Fibroblast of lung (primary cell): Measurements from ENCODE around the gene PPP1R1A. TPM values are rescaled to one million over a fixed set of nuclear protein-coding genes. Genes with fewer than 3 reads are reported as not detected.

ENCODE experiments used
- DNase-seq, 2 donors: peaks; one replicate each; pipeline versions ENCODE4 v3.0.0 to v3.0.0-alpha.2; 2010; ENCODE audit warnings: low read depth in 2 of 2
- H2AFZ ChIP-seq: 2 replicates; pipeline ENCODE4 v1.5.1; 2012; ENCODE audit warnings: low read length, control low read depth, inconsistent platforms
- H3K27ac ChIP-seq: 2 replicates; pipeline ENCODE4 v1.5.1; 2011; ENCODE audit warnings: low read length, control low read depth; ENCODE audit not compliant: insufficient read depth
- H3K27me3 ChIP-seq: 2 replicates; pipeline ENCODE4 v1.5.1; 2011; ENCODE audit warnings: mild to moderate bottlenecking, low read length; ENCODE audit not compliant: control insufficient read depth, insufficient read depth
- H3K36me3 ChIP-seq: 2 replicates; pipeline ENCODE4 v1.5.1; 2011; ENCODE audit warnings: low read length; ENCODE audit not compliant: control insufficient read depth, insufficient read depth
- H3K4me1 ChIP-seq: 2 replicates; pipeline ENCODE4 v1.5.1; 2011; ENCODE audit warnings: low read length; ENCODE audit not compliant: control insufficient read depth, insufficient read depth; ENCODE audit errors: extremely low read depth
- H3K4me2 ChIP-seq: 2 replicates; pipeline ENCODE4 v1.5.1; 2011; ENCODE audit warnings: low read length, control low read depth; ENCODE audit not compliant: insufficient read depth; ENCODE audit errors: extremely low read depth
- H3K4me3 ChIP-seq, 4 experiments: fragments of 200-600 bp in 1 of 4; sonication (generic) in 1 of 4; replicated peaks in 1 of 4; 2 replicates each; pipeline ENCODE4 v1.5.1; 2011 to 2016; ENCODE audit warnings: low read length in 4 of 4, low read depth in 3 of 4, mild to moderate bottlenecking in 3 of 4, control low read depth in 2 of 4, inconsistent platforms in 1 of 4, mixed read lengths in 1 of 4; ENCODE audit not compliant: insufficient read depth in 1 of 4; ENCODE audit errors: control extremely low read depth in 1 of 4
- H3K79me2 ChIP-seq: 2 replicates; pipeline ENCODE4 v1.5.1; 2012; ENCODE audit warnings: mild to moderate bottlenecking, low read length, inconsistent platforms; ENCODE audit not compliant: control insufficient read depth, insufficient read depth
- H3K9ac ChIP-seq: 2 replicates; pipeline ENCODE4 v1.5.1; 2011; ENCODE audit warnings: mild to moderate bottlenecking, low read length, control low read depth; ENCODE audit not compliant: insufficient read depth
- H3K9me3 ChIP-seq: 2 replicates; pipeline ENCODE4 v1.5.1; 2012; ENCODE audit warnings: low read depth, low read length; ENCODE audit not compliant: control insufficient read depth, insufficient read depth
- H4K20me1 ChIP-seq: 2 replicates; pipeline ENCODE4 v1.5.1; 2011; ENCODE audit warnings: low read length; ENCODE audit not compliant: control insufficient read depth, insufficient read depth; ENCODE audit errors: extremely low read depth
- EZH2 ChIP-seq: IDR thresholded peaks from 2 replicates; pipeline ENCODE4 v1.5.1; 2012; ENCODE audit warnings: low read length, control low read depth, mild to moderate bottlenecking; ENCODE audit errors: missing control alignments
- polyA plus RNA-seq, 2 donors: library from polyadenylated mRNA; depleted of rRNA in 1 of 2; stranded (reverse) in 1 of 2; unstranded in 1 of 2; fragments of >200 nt; gene quantifications; 2 replicates each; pipeline ENCODE4 v1.2.1, GENCODE V29; 2011 to 2012; ENCODE audit warnings: missing spikeins in 1 of 2
- total RNA-seq: library from RNA; depleted of rRNA; stranded (reverse); fragments of >200 nt; gene quantifications from 2 replicates; pipeline ENCODE4 v1.2.1, GENCODE V29; 2014
- TF ChIP-seq, protein P1 (sequence below), 2 donors: IDR thresholded peaks in 1 of 2; conservative IDR thresholded peaks in 1 of 2; 1 replicate in 1 of 2; 2 replicates in 1 of 2; pipeline ENCODE4 v1.5.1; 2011 to 2012; ENCODE audit warnings: low read length in 2 of 2, control low read depth in 1 of 2, inconsistent platforms in 1 of 2, low read depth in 1 of 2, mild to moderate bottlenecking in 1 of 2

Gene PPP1R1A
- total and polyA plus RNA-seq, 2 donors (not counting 1 experiment from before 2014, with no cell fraction given): not detected

DNA sequence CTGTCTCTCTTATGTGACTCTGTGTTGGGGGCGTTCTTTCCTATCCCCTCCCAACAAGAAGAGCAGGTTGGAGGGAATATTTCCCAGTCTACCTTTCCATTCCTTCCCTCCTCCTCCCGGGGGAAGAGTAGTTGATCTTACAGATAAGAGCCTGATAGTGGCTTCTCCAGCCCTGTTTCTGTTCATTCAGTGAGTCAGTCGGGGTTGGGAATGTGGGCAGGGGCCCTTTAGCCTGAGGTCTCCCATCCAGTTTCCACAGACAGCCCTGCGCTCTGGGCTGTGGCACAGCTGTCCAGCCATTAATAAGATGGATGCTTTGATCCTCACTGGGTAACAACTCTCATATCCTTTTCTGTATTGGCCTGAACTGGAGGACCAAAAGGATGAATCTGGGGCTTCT, 18.1 kb upstream of the PPP1R1A start:
- Histone ChIP-seq H3K27me3 (peaks cover 3% of the 10 kb centered on the region), H3K4me1 (no peaks in the 10 kb centered on the region), H3K27ac (no peak overlapping the region), H3K36me3 (no peaks in the 10 kb centered on the region), H3K4me2 (no peak overlapping the region), H2AFZ (no peak overlapping the region), H3K9me3 (no peaks in the 10 kb centered on the region), H4K20me1 (no peaks in the 10 kb centered on the region), H3K4me3 (no peak overlapping the region), H3K9ac (no peak overlapping the region), H3K79me2 (no peaks in the 10 kb centered on the region)
- TF ChIP-seq, protein P1, sequence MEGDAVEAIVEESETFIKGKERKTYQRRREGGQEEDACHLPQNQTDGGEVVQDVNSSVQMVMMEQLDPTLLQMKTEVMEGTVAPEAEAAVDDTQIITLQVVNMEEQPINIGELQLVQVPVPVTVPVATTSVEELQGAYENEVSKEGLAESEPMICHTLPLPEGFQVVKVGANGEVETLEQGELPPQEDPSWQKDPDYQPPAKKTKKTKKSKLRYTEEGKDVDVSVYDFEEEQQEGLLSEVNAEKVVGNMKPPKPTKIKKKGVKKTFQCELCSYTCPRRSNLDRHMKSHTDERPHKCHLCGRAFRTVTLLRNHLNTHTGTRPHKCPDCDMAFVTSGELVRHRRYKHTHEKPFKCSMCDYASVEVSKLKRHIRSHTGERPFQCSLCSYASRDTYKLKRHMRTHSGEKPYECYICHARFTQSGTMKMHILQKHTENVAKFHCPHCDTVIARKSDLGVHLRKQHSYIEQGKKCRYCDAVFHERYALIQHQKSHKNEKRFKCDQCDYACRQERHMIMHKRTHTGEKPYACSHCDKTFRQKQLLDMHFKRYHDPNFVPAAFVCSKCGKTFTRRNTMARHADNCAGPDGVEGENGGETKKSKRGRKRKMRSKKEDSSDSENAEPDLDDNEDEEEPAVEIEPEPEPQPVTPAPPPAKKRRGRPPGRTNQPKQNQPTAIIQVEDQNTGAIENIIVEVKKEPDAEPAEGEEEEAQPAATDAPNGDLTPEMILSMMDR (conservative IDR thresholded peaks at IDR 0.05 in 1 of 2, IDR thresholded peaks at IDR 0.05 in 1 of 2; ENCODE audit: low read depth in 1 of 2, low read length in 2 of 2): no peak
- no peak for TF ChIP-seq EZH2
- DNase-seq: no peak

DNA sequence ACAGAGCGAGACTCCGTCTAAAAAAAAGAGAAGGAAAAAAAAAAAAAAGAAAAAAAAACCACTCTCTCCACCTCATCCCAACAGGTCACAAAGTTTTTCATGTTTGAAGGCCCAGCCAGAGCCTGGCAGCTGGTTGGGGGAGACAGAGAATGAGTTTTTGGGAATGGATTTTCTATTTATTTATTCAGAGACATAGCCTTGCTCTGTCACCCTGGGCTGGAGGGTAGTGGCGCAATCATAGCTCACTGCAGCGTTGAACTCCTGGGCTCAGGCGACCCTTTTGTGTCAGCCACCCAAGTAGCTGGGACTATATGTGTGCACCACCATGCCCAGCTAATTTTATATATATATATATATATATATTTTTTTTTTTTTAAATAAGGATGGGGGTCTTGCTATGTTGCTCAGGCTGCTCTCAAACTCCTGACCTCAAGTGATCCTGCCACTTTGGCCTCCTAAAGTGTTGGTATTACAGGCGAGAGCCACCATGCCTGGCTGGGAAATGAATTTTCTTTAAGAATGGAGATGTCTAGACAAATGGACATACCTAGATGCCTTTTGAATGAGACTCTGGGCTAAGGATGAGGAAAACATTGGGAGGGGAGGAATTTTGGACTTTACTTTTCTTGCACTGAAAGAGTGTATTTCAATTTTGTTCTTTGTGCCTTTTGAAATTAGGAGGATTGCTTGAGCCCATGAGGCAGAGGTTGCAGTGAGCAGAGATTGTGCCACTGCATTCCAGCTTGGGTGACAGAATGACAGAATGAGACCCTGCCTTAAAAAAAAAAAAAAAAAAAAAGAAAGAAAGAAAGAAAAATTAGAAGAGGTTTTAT, 16.9 kb upstream of the PPP1R1A start:
- Histone ChIP-seq H3K9me3 (no peaks in the 10 kb centered on the region), H4K20me1 (no peaks in the 10 kb centered on the region), H2AFZ (no peak overlapping the region), H3K4me2 (no peak overlapping the region), H3K79me2 (no peaks in the 10 kb centered on the region), H3K36me3 (no peaks in the 10 kb centered on the region), H3K4me1 (no peaks in the 10 kb centered on the region), H3K27ac (no peak overlapping the region), H3K4me3 (no peak overlapping the region), H3K27me3 (peaks cover 3% of the 10 kb centered on the region), H3K9ac (no peak overlapping the region)
- DNase-seq: no peak
- TF ChIP-seq EZH2: no peak
- TF ChIP-seq, protein P1 (conservative IDR thresholded peaks at IDR 0.05 in 1 of 2, IDR thresholded peaks at IDR 0.05 in 1 of 2; ENCODE audit: low read depth in 1 of 2, low read length in 2 of 2): no peak

DNA sequence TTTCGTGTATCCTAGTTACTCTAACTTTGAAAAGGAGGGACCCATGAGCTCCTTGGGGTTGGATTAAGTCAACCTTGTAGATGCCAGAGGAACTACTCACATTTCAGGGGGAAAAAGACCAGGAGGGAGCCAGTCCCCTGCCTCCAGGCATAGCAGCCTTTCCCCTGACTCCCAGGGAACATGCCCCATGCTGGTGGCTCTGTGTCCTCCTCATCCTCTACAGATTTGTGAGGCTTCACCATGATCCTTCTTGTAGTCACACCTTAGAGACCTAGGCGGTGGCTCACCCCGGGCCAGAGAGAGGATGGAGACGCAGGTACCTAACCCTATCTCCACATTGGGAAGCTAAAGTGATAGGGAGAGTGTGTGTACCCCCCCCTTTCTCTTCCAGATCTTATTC, 16.0 kb upstream of the PPP1R1A start:
- H3K79me2 ChIP-seq: no peaks in the 10 kb centered on the region
- no peak overlapping the region for H3K9ac ChIP-seq
- no peaks in the 10 kb centered on the region for H3K27me3 ChIP-seq
- DNase-seq: no peak
- H4K20me1 ChIP-seq: no peaks in the 10 kb centered on the region
- H3K4me1 ChIP-seq: no peaks in the 10 kb centered on the region
- no peaks in the 10 kb centered on the region for H3K9me3 ChIP-seq
- no peak overlapping the region for H3K27ac ChIP-seq
- no peak for TF ChIP-seq EZH2
- TF ChIP-seq, protein P1 (conservative IDR thresholded peaks at IDR 0.05 in 1 of 2, IDR thresholded peaks at IDR 0.05 in 1 of 2; ENCODE audit: low read depth in 1 of 2, low read length in 2 of 2): no peak
- H3K36me3 ChIP-seq: no peaks in the 10 kb centered on the region
- H3K4me2 ChIP-seq: no peak overlapping the region
- H2AFZ ChIP-seq: no peak overlapping the region
- H3K4me3 ChIP-seq: no peak overlapping the region
